Measurements from ENCODE around the gene CD81.

The CD81 gene

DNA sequence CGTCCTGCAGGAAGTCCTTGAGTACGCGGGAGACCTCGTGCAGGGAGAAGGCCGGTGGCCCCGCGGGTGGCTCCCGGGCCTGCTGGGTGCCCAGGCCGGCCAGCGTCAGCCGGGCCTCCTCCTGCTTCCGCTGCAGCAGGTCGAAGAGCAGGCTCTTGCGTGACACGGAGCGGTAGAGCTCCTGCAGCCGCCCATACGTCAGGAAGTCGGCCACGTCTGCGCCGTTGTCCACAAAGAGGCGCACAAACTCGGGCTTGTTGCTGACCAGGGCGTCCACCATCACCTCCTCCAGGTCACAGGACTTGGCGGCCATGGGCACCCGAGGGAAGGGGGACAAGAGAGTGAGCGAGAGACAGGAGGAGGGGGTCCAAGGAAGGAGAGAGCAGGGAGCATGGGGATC is 38.1 kb downstream of the CD81 start:
- no peak overlapping the region for H3K4me2 ChIP-seq (ENCODE audit: low read depth, low read length, poor library complexity, severe bottlenecking)
- no peaks in the 10 kb centered on the region for H4K20me1 ChIP-seq (ENCODE audit: low read depth, low read length)
- no peaks in the 10 kb centered on the region for H3K79me2 ChIP-seq (ENCODE audit: insufficient read depth, low read length)
- no peaks in the 10 kb centered on the region for H3K36me3 ChIP-seq (ENCODE audit: low read length)
- H2AFZ ChIP-seq (ENCODE audit: low read depth, low read length, severe bottlenecking): no peak overlapping the region
- no peaks in the 10 kb centered on the region for H3K9me2 ChIP-seq (replicated peaks; ENCODE audit: insufficient read depth, low read length)
- H3K27me3 ChIP-seq (ENCODE audit: low read length): no peaks in the 10 kb centered on the region
- no peak overlapping the region for H3K9ac ChIP-seq (ENCODE audit: low read length)
- no peaks in the 10 kb centered on the region for H3K9me3 ChIP-seq (ENCODE audit: insufficient read depth, low read length)
- TF ChIP-seq EZH2phosphoT487 (conservative IDR thresholded peaks at IDR 0.05; ENCODE audit: low read length): no peak
- TF ChIP-seq, protein P1, sequence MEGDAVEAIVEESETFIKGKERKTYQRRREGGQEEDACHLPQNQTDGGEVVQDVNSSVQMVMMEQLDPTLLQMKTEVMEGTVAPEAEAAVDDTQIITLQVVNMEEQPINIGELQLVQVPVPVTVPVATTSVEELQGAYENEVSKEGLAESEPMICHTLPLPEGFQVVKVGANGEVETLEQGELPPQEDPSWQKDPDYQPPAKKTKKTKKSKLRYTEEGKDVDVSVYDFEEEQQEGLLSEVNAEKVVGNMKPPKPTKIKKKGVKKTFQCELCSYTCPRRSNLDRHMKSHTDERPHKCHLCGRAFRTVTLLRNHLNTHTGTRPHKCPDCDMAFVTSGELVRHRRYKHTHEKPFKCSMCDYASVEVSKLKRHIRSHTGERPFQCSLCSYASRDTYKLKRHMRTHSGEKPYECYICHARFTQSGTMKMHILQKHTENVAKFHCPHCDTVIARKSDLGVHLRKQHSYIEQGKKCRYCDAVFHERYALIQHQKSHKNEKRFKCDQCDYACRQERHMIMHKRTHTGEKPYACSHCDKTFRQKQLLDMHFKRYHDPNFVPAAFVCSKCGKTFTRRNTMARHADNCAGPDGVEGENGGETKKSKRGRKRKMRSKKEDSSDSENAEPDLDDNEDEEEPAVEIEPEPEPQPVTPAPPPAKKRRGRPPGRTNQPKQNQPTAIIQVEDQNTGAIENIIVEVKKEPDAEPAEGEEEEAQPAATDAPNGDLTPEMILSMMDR (IDR thresholded peaks at IDR 0.05; ENCODE audit: insufficient read depth, low read length, poor library complexity, severe bottlenecking): no peak
- H3F3A ChIP-seq (ENCODE audit: insufficient read depth): no peaks in the 10 kb centered on the region
- no peak overlapping the region for H3K4me3 ChIP-seq (ENCODE audit: insufficient read depth, low read length, poor library complexity, severe bottlenecking)
- no peak overlapping the region for H3K27ac ChIP-seq (ENCODE audit: low read depth, low read length)

DNA sequence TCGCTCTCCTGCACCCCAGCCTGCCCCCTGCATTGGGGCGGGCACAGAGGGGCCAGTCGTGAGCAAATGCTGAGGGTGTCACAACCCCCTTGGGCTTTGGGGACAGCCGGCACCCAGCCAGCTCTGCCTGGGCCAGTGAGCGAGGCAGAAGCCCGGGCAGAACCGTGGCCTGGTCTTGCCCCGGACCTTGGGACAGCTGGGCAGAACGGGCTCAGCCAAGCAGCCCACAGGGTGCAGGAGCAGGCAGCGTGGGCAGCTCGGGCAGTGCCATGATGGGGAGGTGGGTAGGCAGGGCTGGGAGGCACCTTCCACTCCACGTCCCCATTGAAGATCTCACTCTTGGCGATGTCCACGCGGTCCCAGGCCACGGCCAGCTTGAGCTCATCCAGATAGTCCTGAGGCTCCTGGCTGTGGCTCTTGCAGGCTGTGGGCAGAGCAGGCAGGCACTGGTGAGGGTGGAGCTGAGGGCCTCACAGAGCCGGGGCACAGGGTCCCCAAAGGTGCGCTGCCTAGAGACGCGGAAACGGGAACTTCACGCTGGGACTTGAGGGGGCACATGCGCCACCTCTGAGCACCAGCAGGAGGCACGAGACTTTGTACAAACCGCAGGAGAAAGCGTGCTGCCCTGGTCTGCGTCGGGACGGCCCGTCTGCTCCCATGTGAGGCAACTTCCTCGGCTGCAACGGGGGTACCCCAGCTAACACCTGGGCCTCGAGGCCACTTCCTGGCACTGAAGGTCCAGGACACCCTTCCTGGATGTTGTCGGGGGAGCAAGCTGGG is 38.7 kb downstream of the CD81 start:
- TF ChIP-seq, protein P1 (IDR thresholded peaks at IDR 0.05; ENCODE audit: insufficient read depth, low read length, poor library complexity, severe bottlenecking): no peak
- TF ChIP-seq EZH2phosphoT487 (conservative IDR thresholded peaks at IDR 0.05; ENCODE audit: low read length): no peak
- Histone ChIP-seq H3F3A (ENCODE audit: insufficient read depth) (no peaks in the 10 kb centered on the region), H4K20me1 (ENCODE audit: low read depth, low read length) (no peaks in the 10 kb centered on the region), H3K27ac (ENCODE audit: low read depth, low read length) (no peak overlapping the region), H3K9me3 (ENCODE audit: insufficient read depth, low read length) (no peaks in the 10 kb centered on the region), H3K27me3 (ENCODE audit: low read length) (no peaks in the 10 kb centered on the region), H3K4me2 (ENCODE audit: low read depth, low read length, poor library complexity, severe bottlenecking) (no peak overlapping the region), H3K9ac (ENCODE audit: low read length) (no peak overlapping the region), H3K79me2 (ENCODE audit: insufficient read depth, low read length) (no peaks in the 10 kb centered on the region), H3K4me3 (ENCODE audit: insufficient read depth, low read length, poor library complexity, severe bottlenecking) (no peak overlapping the region), H3K9me2 (replicated peaks; ENCODE audit: insufficient read depth, low read length) (no peaks in the 10 kb centered on the region), H3K36me3 (ENCODE audit: low read length) (no peaks in the 10 kb centered on the region), H2AFZ (ENCODE audit: low read depth, low read length, severe bottlenecking) (no peak overlapping the region)

DNA sequence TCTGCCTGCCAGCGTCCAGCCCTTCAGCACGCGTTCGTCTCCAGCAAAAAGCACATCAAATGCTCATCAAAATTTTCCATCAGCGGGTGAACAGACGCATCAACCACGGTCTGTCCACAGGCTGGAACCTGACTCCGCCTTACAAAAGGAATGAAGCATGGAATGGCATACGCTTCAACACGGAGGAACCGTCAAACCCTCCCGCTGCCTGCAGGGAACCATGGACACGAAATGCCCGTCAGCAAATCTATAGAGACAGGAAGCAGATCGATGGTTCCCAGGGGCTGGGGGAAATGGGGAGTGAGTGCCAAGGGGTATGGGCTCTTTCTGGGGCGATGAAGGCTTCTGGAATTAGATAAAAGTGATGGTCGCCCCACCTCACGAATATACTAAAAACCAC is 39.7 kb downstream of the CD81 start:
- Histone ChIP-seq H3K27me3 (ENCODE audit: low read length) (no peaks in the 10 kb centered on the region), H4K20me1 (ENCODE audit: low read depth, low read length) (no peaks in the 10 kb centered on the region), H3K27ac (ENCODE audit: low read depth, low read length) (no peak overlapping the region), H3K9me3 (ENCODE audit: insufficient read depth, low read length) (no peaks in the 10 kb centered on the region), H3K79me2 (ENCODE audit: insufficient read depth, low read length) (no peaks in the 10 kb centered on the region), H3K9ac (ENCODE audit: low read length) (no peak overlapping the region), H3K4me3 (ENCODE audit: insufficient read depth, low read length, poor library complexity, severe bottlenecking) (no peak overlapping the region), H3K4me2 (ENCODE audit: low read depth, low read length, poor library complexity, severe bottlenecking) (no peak overlapping the region), H3K36me3 (ENCODE audit: low read length) (no peaks in the 10 kb centered on the region), H2AFZ (ENCODE audit: low read depth, low read length, severe bottlenecking) (no peak overlapping the region), H3K9me2 (replicated peaks; ENCODE audit: insufficient read depth, low read length) (no peaks in the 10 kb centered on the region), H3F3A (ENCODE audit: insufficient read depth) (no peaks in the 10 kb centered on the region)
- no peak for TF ChIP-seq EZH2phosphoT487 (conservative IDR thresholded peaks at IDR 0.05; ENCODE audit: low read length)
- TF ChIP-seq, protein P1 (IDR thresholded peaks at IDR 0.05; ENCODE audit: insufficient read depth, low read length, poor library complexity, severe bottlenecking): no peak

Measured in SU-DHL-6 (cell line).